ENCODE results near the gene KLHL42. TPM values are rescaled to one million over a fixed set of nuclear protein-coding genes. Genes with fewer than 3 reads are reported as not detected.

The KLHL42 gene
- 10 to 100 TPM; 14.9 to 16.7 TPM for total RNA-seq

GRCh38 chr12:27779920-27780611 lies at the start of gene KLHL42, which contains the start of gene MANSC4:
TSS of gene KLHL42 (plus strand) at chr12:27780233. CDS start at chr12:27780331, 98 bp downstream.
TSS of gene MANSC4 (minus strand) at chr12:27780236. CDS start at chr12:27771276, 8,960 bp downstream.

Other genes starting within 250 kb of the KLHL42 start
- under 1 TPM; 0.38 to 0.43 TPM for gene REP15, start 83.8 kb upstream of the KLHL42 start, total RNA-seq
- gene MRPS35, start 69.4 kb upstream of the KLHL42 start, total RNA-seq: 10 to 100 TPM; 32.2 to 32.8 TPM
- gene MANSC4, start within 50 bp of the KLHL42 start, total RNA-seq: not detected
- not detected for gene PTHLH, start 192.5 kb downstream of the KLHL42 start, total RNA-seq